ENCODE measurements around the gene TTC23L.

The TTC23L gene

GRCh38 chr5:34898258-34898895 is 59.4 kb downstream of the TTC23L start:
- Histone ChIP-seq H3K4me1 (ENCODE audit: control insufficient read depth, insufficient read depth, low read length) (no peaks in the 10 kb centered on the region), H3K4me3 (ENCODE audit: low read depth, low read length) (no peak overlapping the region), H3K27me3 (ENCODE audit: control insufficient read depth, insufficient read depth, low read length) (no peaks in the 10 kb centered on the region), H3K9ac (ENCODE audit: low read depth, low read length) (no peak overlapping the region), H3K36me3 (ENCODE audit: control insufficient read depth, insufficient read depth, low read length) (peaks cover 4% of the 10 kb centered on the region), H3K27ac (ENCODE audit: low read depth, low read length) (peak overlapping the region; percentile 24), H3K9me3 (ENCODE audit: control insufficient read depth, insufficient read depth, low read length) (no peaks in the 10 kb centered on the region)

- Histone ChIP-seq H3K9me3 (ENCODE audit: control insufficient read depth, insufficient read depth, low read length) (no peaks in the 10 kb centered on the region), H3K4me1 (ENCODE audit: control insufficient read depth, insufficient read depth, low read length) (no peaks in the 10 kb centered on the region), H3K27me3 (ENCODE audit: control insufficient read depth, insufficient read depth, low read length) (no peaks in the 10 kb centered on the region), H3K36me3 (ENCODE audit: control insufficient read depth, insufficient read depth, low read length) (peaks cover 7% of the 10 kb centered on the region), H3K27ac (ENCODE audit: low read depth, low read length) (peak overlapping the region; percentile 24), H3K4me3 (ENCODE audit: low read depth, low read length) (no peak overlapping the region), H3K9ac (ENCODE audit: low read depth, low read length) (no peak overlapping the region)
Observed at GRCh38 chr5:34899066-34899465, 60.1 kb downstream of the TTC23L start.

GRCh38 chr5:34900652-34901051 is 61.7 kb downstream of the TTC23L start:
- H3K4me1 ChIP-seq (ENCODE audit: control insufficient read depth, insufficient read depth, low read length): no peaks in the 10 kb centered on the region
- no peak overlapping the region for H3K27ac ChIP-seq (ENCODE audit: low read depth, low read length)
- no peak overlapping the region for H3K4me3 ChIP-seq (ENCODE audit: low read depth, low read length)
- H3K9me3 ChIP-seq (ENCODE audit: control insufficient read depth, insufficient read depth, low read length): no peaks in the 10 kb centered on the region
- H3K36me3 ChIP-seq (ENCODE audit: control insufficient read depth, insufficient read depth, low read length): peaks cover 16% of the 10 kb centered on the region
- no peaks in the 10 kb centered on the region for H3K27me3 ChIP-seq (ENCODE audit: control insufficient read depth, insufficient read depth, low read length)
- H3K9ac ChIP-seq (ENCODE audit: low read depth, low read length): no peak overlapping the region

- Histone ChIP-seq H3K4me3 (ENCODE audit: low read depth, low read length) (no peak overlapping the region), H3K27me3 (ENCODE audit: control insufficient read depth, insufficient read depth, low read length) (no peaks in the 10 kb centered on the region), H3K9me3 (ENCODE audit: control insufficient read depth, insufficient read depth, low read length) (no peaks in the 10 kb centered on the region), H3K4me1 (ENCODE audit: control insufficient read depth, insufficient read depth, low read length) (no peaks in the 10 kb centered on the region), H3K36me3 (ENCODE audit: control insufficient read depth, insufficient read depth, low read length) (peaks cover 33% of the 10 kb centered on the region), H3K9ac (ENCODE audit: low read depth, low read length) (no peak overlapping the region), H3K27ac (ENCODE audit: low read depth, low read length) (no peak overlapping the region)
Observed at GRCh38 chr5:34903260-34903659, 64.3 kb downstream of the TTC23L start.

GRCh38 chr5:34905564-34905963 is 66.6 kb downstream of the TTC23L start:
- H3K4me1 ChIP-seq (ENCODE audit: control insufficient read depth, insufficient read depth, low read length): no peaks in the 10 kb centered on the region
- H3K27me3 ChIP-seq (ENCODE audit: control insufficient read depth, insufficient read depth, low read length): no peaks in the 10 kb centered on the region
- no peaks in the 10 kb centered on the region for H3K9me3 ChIP-seq (ENCODE audit: control insufficient read depth, insufficient read depth, low read length)
- no peak overlapping the region for H3K4me3 ChIP-seq (ENCODE audit: low read depth, low read length)
- H3K9ac ChIP-seq (ENCODE audit: low read depth, low read length): no peak overlapping the region
- H3K27ac ChIP-seq (ENCODE audit: low read depth, low read length): no peak overlapping the region
- peaks cover 54% of the 10 kb centered on the region for H3K36me3 ChIP-seq (ENCODE audit: control insufficient read depth, insufficient read depth, low read length)

GRCh38 chr5:34913072-34913471 is 74.1 kb downstream of the TTC23L start:
- peaks cover 57% of the 10 kb centered on the region for H3K36me3 ChIP-seq (ENCODE audit: control insufficient read depth, insufficient read depth, low read length)
- no peaks in the 10 kb centered on the region for H3K27me3 ChIP-seq (ENCODE audit: control insufficient read depth, insufficient read depth, low read length)
- no peak overlapping the region for H3K27ac ChIP-seq (ENCODE audit: low read depth, low read length)
- H3K4me3 ChIP-seq (ENCODE audit: low read depth, low read length): no peak overlapping the region
- H3K4me1 ChIP-seq (ENCODE audit: control insufficient read depth, insufficient read depth, low read length): peaks cover 13% of the 10 kb centered on the region; the same call in 1 of the 2 replicates
- H3K9me3 ChIP-seq (ENCODE audit: control insufficient read depth, insufficient read depth, low read length): no peaks in the 10 kb centered on the region
- no peak overlapping the region for H3K9ac ChIP-seq (ENCODE audit: low read depth, low read length)

GRCh38 chr5:34914671-34915138 is 75.7 kb downstream of the TTC23L start:
- Histone ChIP-seq H3K9me3 (ENCODE audit: control insufficient read depth, insufficient read depth, low read length) (no peaks in the 10 kb centered on the region), H3K27me3 (ENCODE audit: control insufficient read depth, insufficient read depth, low read length) (no peaks in the 10 kb centered on the region), H3K36me3 (ENCODE audit: control insufficient read depth, insufficient read depth, low read length) (peaks cover 58% of the 10 kb centered on the region), H3K4me3 (ENCODE audit: low read depth, low read length) (peak overlapping the region; percentile 99), H3K4me1 (ENCODE audit: control insufficient read depth, insufficient read depth, low read length) (peaks cover 13% of the 10 kb centered on the region; the same call in 1 of the 2 replicates), H3K27ac (ENCODE audit: low read depth, low read length) (peak overlapping the region; percentile 98), H3K9ac (ENCODE audit: low read depth, low read length) (peak overlapping the region; percentile 99)

GRCh38 chr5:34915139-34915855 is 76.3 kb downstream of the TTC23L start, which contains the start of the genes BRIX1 and RAD1:
Gene BRIX1, plus strand, starts transcription at chr5:34915711. Its CDS starts 28 bp downstream, at chr5:34915739.
Gene RAD1, minus strand, starts transcription at chr5:34915504. Its CDS starts 612 bp downstream, at chr5:34914892.
- no peaks in the 10 kb centered on the region for H3K27me3 ChIP-seq (ENCODE audit: control insufficient read depth, insufficient read depth, low read length)
- H3K36me3 ChIP-seq (ENCODE audit: control insufficient read depth, insufficient read depth, low read length): peaks cover 58% of the 10 kb centered on the region
- H3K27ac ChIP-seq (ENCODE audit: low read depth, low read length): peak within 1 kb of the TSS; percentile 98
- H3K9ac ChIP-seq (ENCODE audit: low read depth, low read length): peak within 1 kb of the TSS; percentile 99
- no peaks in the 10 kb centered on the region for H3K9me3 ChIP-seq (ENCODE audit: control insufficient read depth, insufficient read depth, low read length)
- H3K4me1 ChIP-seq (ENCODE audit: control insufficient read depth, insufficient read depth, low read length): peaks cover 13% of the 10 kb centered on the region; the same call in 1 of the 2 replicates
- peak within 1 kb of the TSS; percentile 99 for H3K4me3 ChIP-seq (ENCODE audit: low read depth, low read length)

GRCh38 chr5:34915856-34916192 is 76.9 kb downstream of the TTC23L start:
- peak overlapping the region; percentile 99 for H3K9ac ChIP-seq (ENCODE audit: low read depth, low read length)
- H3K9me3 ChIP-seq (ENCODE audit: control insufficient read depth, insufficient read depth, low read length): no peaks in the 10 kb centered on the region
- H3K27ac ChIP-seq (ENCODE audit: low read depth, low read length): peak overlapping the region; percentile 98
- H3K36me3 ChIP-seq (ENCODE audit: control insufficient read depth, insufficient read depth, low read length): peaks cover 60% of the 10 kb centered on the region
- no peaks in the 10 kb centered on the region for H3K27me3 ChIP-seq (ENCODE audit: control insufficient read depth, insufficient read depth, low read length)
- peak overlapping the region; percentile 99 for H3K4me3 ChIP-seq (ENCODE audit: low read depth, low read length)
- H3K4me1 ChIP-seq (ENCODE audit: control insufficient read depth, insufficient read depth, low read length): peaks cover 13% of the 10 kb centered on the region; the same call in 1 of the 2 replicates

GRCh38 chr5:34916518-34916917 is 77.6 kb downstream of the TTC23L start:
- Histone ChIP-seq H3K27me3 (ENCODE audit: control insufficient read depth, insufficient read depth, low read length) (no peaks in the 10 kb centered on the region), H3K9ac (ENCODE audit: low read depth, low read length) (peak overlapping the region; percentile 99), H3K27ac (ENCODE audit: low read depth, low read length) (no peak overlapping the region), H3K9me3 (ENCODE audit: control insufficient read depth, insufficient read depth, low read length) (no peaks in the 10 kb centered on the region), H3K4me3 (ENCODE audit: low read depth, low read length) (peak overlapping the region; percentile 99), H3K4me1 (ENCODE audit: control insufficient read depth, insufficient read depth, low read length) (peaks cover 13% of the 10 kb centered on the region; the same call in 1 of the 2 replicates), H3K36me3 (ENCODE audit: control insufficient read depth, insufficient read depth, low read length) (peaks cover 60% of the 10 kb centered on the region)

GRCh38 chr5:34918025-34918424 is 79.1 kb downstream of the TTC23L start:
- Histone ChIP-seq H3K9ac (ENCODE audit: low read depth, low read length) (no peak overlapping the region), H3K4me3 (ENCODE audit: low read depth, low read length) (0 out of 2 replicates have a peak overlapping the region, but pooled peaks have one; percentile 42), H3K9me3 (ENCODE audit: control insufficient read depth, insufficient read depth, low read length) (no peaks in the 10 kb centered on the region), H3K27ac (ENCODE audit: low read depth, low read length) (no peak overlapping the region), H3K4me1 (ENCODE audit: control insufficient read depth, insufficient read depth, low read length) (peaks cover 13% of the 10 kb centered on the region; the same call in 1 of the 2 replicates), H3K27me3 (ENCODE audit: control insufficient read depth, insufficient read depth, low read length) (no peaks in the 10 kb centered on the region), H3K36me3 (ENCODE audit: control insufficient read depth, insufficient read depth, low read length) (peaks cover 63% of the 10 kb centered on the region)
